SK-N-MC (cell line): ENCODE results near the gene GMDS.

Experiments used
- EZH2 ChIP-seq: fragments of 200-600 bp; sonication (generic); IDR thresholded peaks from one replicate; pipeline ENCODE4 v1.6.1; 2017; ENCODE audit warnings: antibody characterized with exemption
- FOXP2 ChIP-seq: optimal IDR thresholded peaks from 2 replicates; pipeline ENCODE3; 2011; ENCODE audit warnings: mild to moderate bottlenecking, moderate library complexity; ENCODE audit not compliant: insufficient read depth; ENCODE audit errors: extremely low read length, control extremely low read depth
- POLR2AphosphoS5 ChIP-seq: IDR thresholded peaks from 2 replicates; pipeline ENCODE4 v1.6.1; 2012; ENCODE audit warnings: mild to moderate bottlenecking, low read depth, low read length, borderline replicate concordance

DNA sequence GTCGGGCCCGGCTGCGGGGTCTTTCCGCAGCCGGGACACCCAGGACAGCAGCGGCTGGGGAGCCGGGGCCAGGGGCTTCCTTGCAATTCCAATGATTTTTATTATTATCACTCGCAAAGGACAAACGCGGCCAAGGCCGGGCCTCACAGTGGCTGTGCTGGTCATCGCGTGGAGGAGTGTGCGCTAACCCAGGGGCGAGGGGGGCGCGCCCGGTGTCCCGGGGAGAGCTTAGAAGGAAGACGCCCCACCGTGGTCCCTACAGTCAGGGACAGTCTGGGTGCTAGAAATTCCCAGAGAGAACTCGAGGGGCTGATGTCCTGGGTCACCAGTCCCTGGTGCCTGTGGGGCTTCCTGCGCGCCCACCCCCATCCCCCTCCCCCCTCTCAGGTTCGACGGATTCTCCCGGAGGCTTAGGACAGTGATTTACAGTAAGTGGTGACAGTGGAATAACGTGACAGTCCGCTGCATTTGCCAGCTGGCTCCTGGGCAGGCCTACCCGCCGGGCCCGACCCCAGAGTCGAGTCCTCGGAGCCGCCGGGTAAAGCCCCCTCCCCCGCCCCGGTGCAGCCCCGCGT is 626.2 kb downstream of the GMDS start:
- TF ChIP-seq EZH2 (no peak), POLR2AphosphoS5 (no peak), FOXP2 (no peak)
